Pancreas (tissue), 10 donors: Measurements from ENCODE around the gene TMPRSS7. TPM values are rescaled to one million over a fixed set of nuclear protein-coding genes. Genes with fewer than 3 reads are reported as not detected.

Experiments used
- ATAC-seq, 4 donors: fragments of 200-7000 bp; cut with Tn5 transposase; one replicate each; pipeline versions ENCODE4 v1.8.0 to v1.9.1; 2020; ENCODE audit warnings: mild to moderate bottlenecking in 4 of 4, moderate library complexity in 4 of 4
- DNase-seq, 6 donors: peaks; one replicate each; pipeline ENCODE4 v3.0.0-alpha.2; 2020
- FAIRE-seq: peaks from 2 replicates; lab custom pipeline; 2012; peaks lifted over from hg19 to GRCh38; lab: Jason Lieb, UNC
- H3K27ac ChIP-seq, 4 donors: fragments of 200-600 bp; sonication (generic); 1 replicate in 3 of 4; 2 replicates in 1 of 4; pipeline versions ENCODE4 v1.5.0 to v1.8.0; 2020
- H3K27me3 ChIP-seq, 4 donors: fragments of 200-600 bp; one replicate each; pipeline ENCODE4 v1.8.0; 2021
- H3K36me3 ChIP-seq, 3 donors: fragments of 200-600 bp; sonication (generic) in 1 of 3; one replicate each; pipeline versions ENCODE4 v1.5.0 to v1.8.0; 2020 to 2021
- H3K4me1 ChIP-seq, 3 donors: fragments of 200-600 bp; one replicate each; pipeline ENCODE4 v1.8.0; 2021
- H3K4me3 ChIP-seq, 4 donors: fragments of 200-600 bp; sonication (generic) in 2 of 4; one replicate each; pipeline versions ENCODE4 v1.5.0 to v1.8.0; 2020 to 2021
- H3K9me3 ChIP-seq, 4 donors: fragments of 200-600 bp; one replicate each; pipeline ENCODE4 v1.8.0; 2021
- WGBS, 2 donors: extraction: QIAGEN DNeasy Blood & Tissue Kit; methylation state at CpG; one replicate each; pipeline ENCODE4 v1.1.7; 2013; 5-methylcytosine and 5-hydroxymethylcytosine counted together
- intact Hi-C, 3 donors: fragments of 100-400 bp; cut with DNase I; formaldehyde crosslinking; loops; one replicate each; pipeline versions ENCODE4 v1.11.1 to v1.14.2; 2022
- polyA plus RNA-seq, 2 donors: library from polyadenylated mRNA; stranded (reverse); fragments of 200-250 nt; gene quantifications; one replicate each; pipeline ENCODE4 v1.2.3, GENCODE V29; 2013
- total RNA-seq, 6 donors: library from RNA; stranded (reverse); fragmentation: NEBNext Ultra II Directional in 4 of 6; extraction: Animal tissue kit (Norgen Biotek cat#: 25700) in 4 of 6; gene quantifications; one replicate each; pipeline versions ENCODE4 v1.2.1 to v1.2.4, GENCODE V29; 2021 to 2023
- TF ChIP-seq, protein P1 (sequence below), 4 donors: fragments of 200-600 bp; sonication (generic) in 3 of 4; IDR thresholded peaks; one replicate each; pipeline versions ENCODE4 v1.5.0 to v1.8.0; 2021; ENCODE audit warnings: antibody characterized with exemption in 4 of 4
- donor health status: healthy with polysubstance abuse.
- donor health status: DM: no; HTN: no; CAD: no; lungs with moderate emphysema.
- donor health status: DM: no; HTN: no; CAD: no.
- donor health status: control.
- donor health status: control.
- donor health status: Bipolar disorder and iron deficiency.
- donor health status: DM: yes; HTN: yes; CAD: no.
- donor health status: DM: no; HTN: no; CAD: no.
- donor health status: DM: no; HTN: no; CAD: no.
- donor health status: DM: yes; HTN: yes; CAD: no.

TMPRSS7 gene
- total and polyA plus RNA-seq, 8 donors: 0.04 to 0.14 (median 0.08) TPM; not detected in 4

DNA sequence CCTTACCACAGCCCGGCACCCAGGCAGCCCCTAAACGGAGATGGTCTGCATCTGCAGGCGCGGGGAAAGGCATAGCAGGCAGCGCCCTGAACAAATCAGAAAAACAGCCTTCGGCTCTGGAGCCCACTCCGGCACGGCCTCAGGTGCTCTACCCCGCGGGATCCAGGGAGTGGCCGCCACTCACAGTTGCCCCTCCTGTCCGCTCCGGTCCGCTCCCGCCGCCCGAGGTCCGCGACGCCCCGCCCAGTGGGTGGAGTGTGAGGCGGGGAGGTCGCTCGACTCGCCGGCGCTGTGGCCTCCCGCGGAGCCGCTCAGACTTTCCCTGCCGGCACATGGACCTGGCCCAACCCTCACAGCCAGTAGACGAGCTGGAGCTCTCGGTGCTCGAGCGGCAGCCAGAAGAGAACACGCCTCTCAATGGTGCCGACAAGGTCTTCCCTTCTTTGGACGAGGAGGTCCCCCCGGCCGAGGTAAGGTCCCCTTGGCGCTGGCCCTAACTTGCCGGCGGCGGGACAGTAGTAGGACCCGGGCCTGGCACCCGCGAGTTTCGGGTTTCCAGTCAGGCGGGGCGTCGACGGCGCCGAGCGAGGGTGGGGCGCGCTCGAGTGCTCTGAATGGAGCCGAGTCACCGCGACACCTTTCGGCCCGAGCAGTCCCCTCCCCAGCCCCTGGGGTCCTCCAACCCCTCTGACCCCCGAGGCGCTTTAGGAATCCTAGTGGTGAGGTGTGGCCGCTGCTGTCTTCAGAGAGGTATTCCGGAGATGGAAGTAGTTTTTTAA, 51.7 kb downstream of the TMPRSS7 start, which contains the start of gene C3orf52:
C3orf52 (plus strand) TSS at position 314 of the 779 bp plus-strand sequence; CDS start at position 333, 19 bp downstream.
- 1% methylated on average over 66 to 67 of the region's 67 CpGs for WGBS, 2 donors
- FAIRE-seq: no peak
- Histone ChIP-seq H3K9me3 (no peaks in the 10 kb centered on the region), H3K4me3 (peak within 1 kb of the TSS; percentile 49 to 71 (median 54)), H3K36me3 (no peaks in the 10 kb centered on the region), H3K4me1 (peaks cover 0 to 6% (median 4%) of the 10 kb centered on the region in 3 donors), H3K27me3 (no peaks in the 10 kb centered on the region), H3K27ac (peak within 1 kb of the TSS; percentile 81 to 89 (median 86))
- intact Hi-C loops: no loop called here
- peak; percentile 90 to 96 (median 93) for DNase-seq
- TF ChIP-seq, protein P1, sequence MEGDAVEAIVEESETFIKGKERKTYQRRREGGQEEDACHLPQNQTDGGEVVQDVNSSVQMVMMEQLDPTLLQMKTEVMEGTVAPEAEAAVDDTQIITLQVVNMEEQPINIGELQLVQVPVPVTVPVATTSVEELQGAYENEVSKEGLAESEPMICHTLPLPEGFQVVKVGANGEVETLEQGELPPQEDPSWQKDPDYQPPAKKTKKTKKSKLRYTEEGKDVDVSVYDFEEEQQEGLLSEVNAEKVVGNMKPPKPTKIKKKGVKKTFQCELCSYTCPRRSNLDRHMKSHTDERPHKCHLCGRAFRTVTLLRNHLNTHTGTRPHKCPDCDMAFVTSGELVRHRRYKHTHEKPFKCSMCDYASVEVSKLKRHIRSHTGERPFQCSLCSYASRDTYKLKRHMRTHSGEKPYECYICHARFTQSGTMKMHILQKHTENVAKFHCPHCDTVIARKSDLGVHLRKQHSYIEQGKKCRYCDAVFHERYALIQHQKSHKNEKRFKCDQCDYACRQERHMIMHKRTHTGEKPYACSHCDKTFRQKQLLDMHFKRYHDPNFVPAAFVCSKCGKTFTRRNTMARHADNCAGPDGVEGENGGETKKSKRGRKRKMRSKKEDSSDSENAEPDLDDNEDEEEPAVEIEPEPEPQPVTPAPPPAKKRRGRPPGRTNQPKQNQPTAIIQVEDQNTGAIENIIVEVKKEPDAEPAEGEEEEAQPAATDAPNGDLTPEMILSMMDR (IDR thresholded peaks at IDR 0.05): no peak
- ATAC-seq: peak; percentile 84 to 95 (median 88)

DNA sequence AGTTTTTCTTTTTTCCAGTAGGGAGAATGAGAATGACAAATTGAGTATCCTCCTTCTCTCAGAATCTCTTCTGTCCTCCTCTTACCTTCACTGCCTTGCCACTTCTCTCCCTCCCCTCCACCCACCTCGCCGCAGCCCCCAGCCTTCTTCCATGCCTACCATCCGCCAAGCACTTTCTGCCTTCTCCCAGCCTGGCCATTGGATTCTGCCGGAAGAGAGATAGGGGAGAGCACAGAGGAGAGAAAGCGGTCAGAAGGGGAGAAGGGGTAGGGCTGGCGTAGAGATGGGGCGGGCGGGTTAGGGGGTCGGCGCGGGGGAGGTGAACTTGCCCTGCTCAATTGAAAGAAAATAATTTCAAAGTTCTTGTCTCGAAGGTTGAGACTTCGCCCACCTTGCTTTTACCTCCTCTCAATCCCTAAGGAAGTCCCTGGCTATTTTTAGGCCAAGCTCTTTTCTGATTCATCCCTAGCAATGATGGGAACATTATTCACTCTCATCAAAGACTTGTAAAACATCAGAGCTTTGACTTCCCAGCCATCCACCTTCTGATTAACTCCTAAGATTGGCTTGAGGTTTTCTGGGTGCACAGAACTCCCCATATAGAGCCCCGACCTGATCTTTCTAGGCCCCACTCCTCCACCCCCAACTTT, 52.5 kb downstream of the TMPRSS7 start:
- FAIRE-seq (no peak), ATAC-seq (peak in 1 of 4 donors; percentile 1), DNase-seq (peak in 1 of 6 donors; percentile 21)
- 35% methylated on average over 13 to 14 of the region's 14 CpGs for WGBS, 2 donors
- peaks cover 0 to 11% (median 4%) of the 10 kb centered on the region in 3 donors for H3K4me1 ChIP-seq
- H3K4me3 ChIP-seq: peak overlapping the region; percentile 49 to 71 (median 54)
- H3K36me3 ChIP-seq: no peaks in the 10 kb centered on the region
- intact Hi-C loops: no loop called here
- H3K27ac ChIP-seq: peak overlapping the region; percentile 81 to 89 (median 86)
- H3K9me3 ChIP-seq: no peaks in the 10 kb centered on the region
- TF ChIP-seq, protein P1 (IDR thresholded peaks at IDR 0.05): no peak
- no peaks in the 10 kb centered on the region for H3K27me3 ChIP-seq

DNA sequence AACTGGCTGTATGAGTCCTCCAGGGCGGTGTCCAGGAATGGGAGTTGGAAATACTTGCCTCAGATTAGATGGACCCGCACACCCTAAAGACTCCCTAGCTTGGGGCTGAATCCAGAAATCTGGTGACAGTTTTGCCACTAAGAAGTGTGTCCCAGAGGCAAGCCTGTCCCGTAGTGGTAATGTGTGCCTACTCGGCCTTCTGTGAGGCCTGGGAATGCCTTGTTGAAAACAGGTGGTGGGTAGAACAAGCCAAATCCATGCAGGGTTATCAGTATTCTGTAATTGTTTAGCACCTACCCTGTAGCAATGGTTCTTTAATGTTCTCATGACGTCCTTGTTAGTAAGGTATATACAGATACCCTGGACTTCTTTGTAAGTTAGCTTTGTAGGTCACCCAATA, 53.2 kb downstream of the TMPRSS7 start:
- peak overlapping the region in 3 of 4 donors; percentile 51 to 71 (median 58) for H3K4me3 ChIP-seq
- DNase-seq (peak; percentile 46 to 84 (median 74)), FAIRE-seq (no peak), ATAC-seq (peak; percentile 48 to 71 (median 58))
- no peaks in the 10 kb centered on the region for H3K9me3 ChIP-seq
- peaks cover 0 to 18% (median 4%) of the 10 kb centered on the region in 3 donors for H3K4me1 ChIP-seq
- peak overlapping the region; percentile 81 to 89 (median 86) for H3K27ac ChIP-seq
- WGBS, 2 donors: 41 to 42% methylated on average over 5 of the region's 5 CpGs
- TF ChIP-seq, protein P1 (IDR thresholded peaks at IDR 0.05): no peak
- intact Hi-C loops: no loop called here
- no peaks in the 10 kb centered on the region for H3K36me3 ChIP-seq
- no peaks in the 10 kb centered on the region for H3K27me3 ChIP-seq

DNA sequence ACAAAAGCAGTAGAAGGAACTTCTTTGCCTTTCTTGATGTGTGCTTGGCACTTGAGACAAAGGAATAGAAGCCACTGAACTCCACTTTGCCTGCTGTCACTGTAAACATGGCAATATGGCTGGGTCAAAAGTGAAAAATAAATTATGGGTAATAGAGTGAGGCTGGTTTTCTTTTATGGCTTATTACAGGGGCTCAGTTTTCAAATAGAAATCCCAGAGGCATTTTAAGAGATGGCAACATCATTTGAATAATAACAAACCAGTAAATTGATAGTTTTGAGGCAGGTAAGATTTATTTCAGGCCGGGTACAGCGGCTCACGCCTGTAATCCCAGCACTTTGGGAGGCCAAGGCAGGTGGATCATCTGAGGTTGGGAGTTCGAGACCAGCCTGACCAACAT, 54.4 kb downstream of the TMPRSS7 start:
- no peak for DNase-seq
- Histone ChIP-seq H3K4me3 (peak overlapping the region in 3 of 4 donors; percentile 0 to 71 (median 51)), H3K4me1 (peaks cover 0 to 29% (median 4%) of the 10 kb centered on the region in 3 donors), H3K27me3 (no peaks in the 10 kb centered on the region), H3K9me3 (no peaks in the 10 kb centered on the region), H3K36me3 (no peaks in the 10 kb centered on the region), H3K27ac (peak overlapping the region; percentile 0 to 89 (median 86))
- no peak for ATAC-seq
- intact Hi-C loops: no loop called here
- TF ChIP-seq, protein P1 (IDR thresholded peaks at IDR 0.05): no peak
- no peak for FAIRE-seq
- WGBS, 2 donors: 58% methylated on average over 4 of the region's 4 CpGs
